HCT116 (cell line): ENCODE data around the gene FOXL2. TPM values are rescaled to one million over a fixed set of nuclear protein-coding genes. Genes with fewer than 3 reads are reported as not detected.

Source experiments
- ATAC-seq: fragments of 200-7000 bp; cut with Tn5 transposase; 2 replicates; pipeline ENCODE4 v1.9.1; 2020; ENCODE audit warnings: mild to moderate bottlenecking, moderate library complexity
- BruUV-seq: library from RNA; stranded (reverse); fragments of 400-500 nt; replicated peaks from 2 replicates; lab custom pipeline; 2021; lab: Mats Ljungman, UMichigan
- CTCF ChIA-PET: fragments of 300-600 bp; sonication (Branson Sonifier 250); formaldehyde crosslinking; loops from one replicate; lab custom pipeline; 2021; ENCODE audit warnings: antibody characterized with exemption; lab: Charles Lee
- POLR2A ChIA-PET: fragments of 300-600, 350-600 bp; sonication (Branson Sonifier 250); formaldehyde crosslinking; loops from one replicate; lab custom pipeline; 2021; ENCODE audit warnings: antibody characterized with exemption; lab: Charles Lee
- RAD21 ChIA-PET, 2 experiments: fragments of 300-600 bp; sonication (Branson Sonifier 250); formaldehyde crosslinking; loops; one replicate each; lab custom pipeline; 2023; ENCODE audit warnings: low total read pairs in 2 of 2; ENCODE audit not compliant: uncharacterized antibody in 2 of 2, unreplicated experiment in 2 of 2, low non-redundant PET in 1 of 2; lab: Charles Lee
- DNase-seq: peaks from one replicate; pipeline ENCODE4 v3.0.0-alpha.2; 2010; ENCODE audit warnings: low read depth, low spot score
- H2AFZ ChIP-seq: fragments of 200-600 bp; shearing (Covaris generic), sonication (generic); 2 replicates; pipeline ENCODE4 v1.6.1; 2017; ENCODE audit warnings: low read depth, mixed run types, mixed read lengths, antibody characterized with exemption, low read length; ENCODE audit not compliant: poor library complexity, severe bottlenecking
- H3K27ac ChIP-seq: 2 replicates; pipeline ENCODE4 v1.5.1; 2012; ENCODE audit warnings: low read depth, low read length
- H3K27me3 ChIP-seq: fragments of 200-600 bp; sonication (generic); 2 replicates; pipeline ENCODE4 v1.6.1; 2016; ENCODE audit warnings: mixed run types, low read length, mixed read lengths; ENCODE audit not compliant: insufficient read depth
- H3K36me3 ChIP-seq, 2 experiments: fragments of 200-500 bp in 1 of 2; fragments of 200-600 bp in 1 of 2; sonication (Bioruptor generic) in 1 of 2; sonication (generic) in 1 of 2; 2 replicates each; pipeline versions ENCODE4 v1.5.1 to v1.6.1; 2014 to 2016; ENCODE audit warnings: low read length in 2 of 2, inconsistent platforms in 1 of 2, mixed read lengths in 1 of 2, mixed run types in 1 of 2; ENCODE audit not compliant: insufficient read depth in 2 of 2, control insufficient read depth in 1 of 2
- H3K4me1 ChIP-seq, 2 experiments: fragments of 200-600 bp in 1 of 2; sonication (generic) in 1 of 2; 2 replicates each; pipeline versions ENCODE4 v1.5.1 to v1.6.1; 2012 to 2017; ENCODE audit warnings: low read length in 2 of 2, inconsistent platforms in 1 of 2, mild to moderate bottlenecking in 1 of 2, mixed read lengths in 1 of 2, mixed run types in 1 of 2, moderate library complexity in 1 of 2; ENCODE audit not compliant: insufficient read depth in 2 of 2, control insufficient read depth in 1 of 2
- H3K4me2 ChIP-seq: fragments of 200-600 bp; sonication (generic); 2 replicates; pipeline ENCODE4 v1.6.1; 2017; ENCODE audit warnings: mixed run types, low read length, mixed read lengths
- H3K4me3 ChIP-seq, 2 experiments: fragments of 200-600 bp in 1 of 2; sonication (generic) in 1 of 2; replicated peaks in 1 of 2; 2 replicates each; pipeline ENCODE4 v1.5.1; 2011 to 2016; ENCODE audit warnings: low read length in 2 of 2, control low read depth in 1 of 2, low read depth in 1 of 2, mild to moderate bottlenecking in 1 of 2, mixed read lengths in 1 of 2, mixed run types in 1 of 2
- H3K79me2 ChIP-seq: fragments of 200-600 bp; sonication (generic); 2 replicates; pipeline ENCODE4 v1.6.1; 2017; ENCODE audit warnings: mild to moderate bottlenecking, mixed run types, low read length, moderate library complexity, mixed read lengths; ENCODE audit not compliant: insufficient read depth
- H3K9ac ChIP-seq: fragments of 200-600 bp; sonication (generic); 2 replicates; pipeline ENCODE4 v1.6.1; 2016; ENCODE audit warnings: low read length, mixed read lengths
- H3K9me2 ChIP-seq: fragments of 200-600 bp; sonication (generic), shearing (Covaris generic); 2 replicates; pipeline ENCODE4 v1.6.1; 2017; ENCODE audit warnings: mixed run types, mild to moderate bottlenecking, moderate library complexity; ENCODE audit not compliant: insufficient read depth
- H3K9me3 ChIP-seq, 2 experiments: fragments of 200-500 bp in 1 of 2; fragments of 200-600 bp in 1 of 2; sonication (Bioruptor generic) in 1 of 2; sonication (generic) in 1 of 2; 2 replicates each; pipeline ENCODE4 v1.6.1; 2014 to 2017; ENCODE audit warnings: low read length in 2 of 2, mixed read lengths in 2 of 2, inconsistent platforms in 1 of 2, low read depth in 1 of 2, mild to moderate bottlenecking in 1 of 2, mixed run types in 1 of 2, moderate library complexity in 1 of 2; ENCODE audit not compliant: control insufficient read depth in 1 of 2, insufficient read depth in 1 of 2
- H4K20me1 ChIP-seq: fragments of 200-600 bp; sonication (generic), shearing (Covaris generic); 2 replicates; pipeline ENCODE4 v1.6.1; 2017; ENCODE audit warnings: mixed run types, mild to moderate bottlenecking, moderate library complexity; ENCODE audit not compliant: insufficient read depth
- CBX3 ChIP-seq: IDR thresholded peaks from 2 replicates; pipeline ENCODE4 v1.6.1; 2012; ENCODE audit warnings: low read depth
- EZH2phosphoT487 ChIP-seq: fragments of 200-600 bp; IDR thresholded peaks from 2 replicates; pipeline ENCODE4 v1.6.1; 2018; ENCODE audit warnings: antibody characterized with exemption, borderline replicate concordance
- POLR2A ChIP-seq: IDR thresholded peaks from 2 replicates; pipeline ENCODE4 v1.7.0; 2011; ENCODE audit warnings: borderline replicate concordance; ENCODE audit not compliant: insufficient read depth, insufficient read length; ENCODE audit errors: extremely low read depth
- POLR2AphosphoS5 ChIP-seq: IDR thresholded peaks from 2 replicates; pipeline ENCODE4 v1.6.1; 2011; ENCODE audit warnings: mild to moderate bottlenecking, low read depth, low read length, moderate library complexity
- SRF ChIP-seq: IDR thresholded peaks from 2 replicates; pipeline ENCODE4 v1.6.1; 2012; ENCODE audit warnings: low read depth
- ZNF274 ChIP-seq: fragments of 200-500 bp; sonication (Bioruptor generic); IDR thresholded peaks from 2 replicates; pipeline ENCODE4 v1.6.1; 2014; ENCODE audit warnings: mild to moderate bottlenecking, low read depth, low read length, inconsistent platforms
- intact Hi-C: fragments of 100-400 bp; cut with micrococcal nuclease; formaldehyde crosslinking; loops from 2 replicates; pipeline ENCODE4 v1.10.0; 2022
- total RNA-seq: library from RNA; stranded (reverse); gene quantifications from one replicate; pipeline ENCODE4 v1.2.1, GENCODE V29; 2021; ENCODE audit not compliant: unreplicated experiment
- TF ChIP-seq, protein P1 (sequence below): IDR thresholded peaks from 2 replicates; pipeline ENCODE4 v1.6.1; 2012; ENCODE audit warnings: low read depth
- TF ChIP-seq, protein P2 (sequence below): IDR thresholded peaks from 2 replicates; pipeline ENCODE4 v1.6.1; 2011; ENCODE audit warnings: mild to moderate bottlenecking, low read length, moderate library complexity; ENCODE audit not compliant: insufficient replicate concordance; ENCODE audit errors: extremely low read depth

FOXL2 gene
- total RNA-seq, 1 experiment from 2014 or later = not detected

DNA sequence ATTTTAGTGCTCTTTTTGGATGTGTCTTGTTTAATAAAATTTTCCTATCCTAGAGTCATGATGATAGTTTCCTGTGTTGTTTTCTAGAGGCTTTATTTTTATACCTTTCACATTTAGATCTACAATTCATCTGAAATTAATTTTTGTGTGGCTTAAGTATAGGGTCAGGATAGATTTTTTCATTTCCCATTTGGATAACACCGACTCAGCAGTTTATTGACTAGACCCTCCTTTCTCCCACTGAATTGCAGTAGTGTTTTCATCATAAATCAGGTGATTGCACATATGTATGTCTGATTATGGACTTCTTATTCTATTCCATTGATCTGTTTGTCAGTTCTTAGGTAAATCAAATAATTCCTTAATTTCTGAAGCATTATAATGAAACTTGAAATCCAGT is 48.8 kb upstream of the FOXL2 start:
- no peak overlapping the region for H3K27ac ChIP-seq
- H3K4me1 ChIP-seq = no peaks in the 10 kb centered on the region
- no peak overlapping the region for H3K4me3 ChIP-seq
- no peak overlapping the region for H3K9ac ChIP-seq
- POLR2A ChIA-PET = no interaction called here
- no peak overlapping the region for H2AFZ ChIP-seq
- BruUV-seq = no TSS peak
- H3K36me3 ChIP-seq = no peaks in the 10 kb centered on the region
- H3K9me2 ChIP-seq = no peaks in the 10 kb centered on the region
- no peaks in the 10 kb centered on the region for H3K9me3 ChIP-seq
- TF ChIP-seq SRF = no peak
- no peak for TF ChIP-seq POLR2A
- no peak for TF ChIP-seq EZH2phosphoT487
- no peak for TF ChIP-seq ZNF274
- TF ChIP-seq, protein P1, sequence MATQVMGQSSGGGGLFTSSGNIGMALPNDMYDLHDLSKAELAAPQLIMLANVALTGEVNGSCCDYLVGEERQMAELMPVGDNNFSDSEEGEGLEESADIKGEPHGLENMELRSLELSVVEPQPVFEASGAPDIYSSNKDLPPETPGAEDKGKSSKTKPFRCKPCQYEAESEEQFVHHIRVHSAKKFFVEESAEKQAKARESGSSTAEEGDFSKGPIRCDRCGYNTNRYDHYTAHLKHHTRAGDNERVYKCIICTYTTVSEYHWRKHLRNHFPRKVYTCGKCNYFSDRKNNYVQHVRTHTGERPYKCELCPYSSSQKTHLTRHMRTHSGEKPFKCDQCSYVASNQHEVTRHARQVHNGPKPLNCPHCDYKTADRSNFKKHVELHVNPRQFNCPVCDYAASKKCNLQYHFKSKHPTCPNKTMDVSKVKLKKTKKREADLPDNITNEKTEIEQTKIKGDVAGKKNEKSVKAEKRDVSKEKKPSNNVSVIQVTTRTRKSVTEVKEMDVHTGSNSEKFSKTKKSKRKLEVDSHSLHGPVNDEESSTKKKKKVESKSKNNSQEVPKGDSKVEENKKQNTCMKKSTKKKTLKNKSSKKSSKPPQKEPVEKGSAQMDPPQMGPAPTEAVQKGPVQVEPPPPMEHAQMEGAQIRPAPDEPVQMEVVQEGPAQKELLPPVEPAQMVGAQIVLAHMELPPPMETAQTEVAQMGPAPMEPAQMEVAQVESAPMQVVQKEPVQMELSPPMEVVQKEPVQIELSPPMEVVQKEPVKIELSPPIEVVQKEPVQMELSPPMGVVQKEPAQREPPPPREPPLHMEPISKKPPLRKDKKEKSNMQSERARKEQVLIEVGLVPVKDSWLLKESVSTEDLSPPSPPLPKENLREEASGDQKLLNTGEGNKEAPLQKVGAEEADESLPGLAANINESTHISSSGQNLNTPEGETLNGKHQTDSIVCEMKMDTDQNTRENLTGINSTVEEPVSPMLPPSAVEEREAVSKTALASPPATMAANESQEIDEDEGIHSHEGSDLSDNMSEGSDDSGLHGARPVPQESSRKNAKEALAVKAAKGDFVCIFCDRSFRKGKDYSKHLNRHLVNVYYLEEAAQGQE = no peak
- TF ChIP-seq, protein P2, sequence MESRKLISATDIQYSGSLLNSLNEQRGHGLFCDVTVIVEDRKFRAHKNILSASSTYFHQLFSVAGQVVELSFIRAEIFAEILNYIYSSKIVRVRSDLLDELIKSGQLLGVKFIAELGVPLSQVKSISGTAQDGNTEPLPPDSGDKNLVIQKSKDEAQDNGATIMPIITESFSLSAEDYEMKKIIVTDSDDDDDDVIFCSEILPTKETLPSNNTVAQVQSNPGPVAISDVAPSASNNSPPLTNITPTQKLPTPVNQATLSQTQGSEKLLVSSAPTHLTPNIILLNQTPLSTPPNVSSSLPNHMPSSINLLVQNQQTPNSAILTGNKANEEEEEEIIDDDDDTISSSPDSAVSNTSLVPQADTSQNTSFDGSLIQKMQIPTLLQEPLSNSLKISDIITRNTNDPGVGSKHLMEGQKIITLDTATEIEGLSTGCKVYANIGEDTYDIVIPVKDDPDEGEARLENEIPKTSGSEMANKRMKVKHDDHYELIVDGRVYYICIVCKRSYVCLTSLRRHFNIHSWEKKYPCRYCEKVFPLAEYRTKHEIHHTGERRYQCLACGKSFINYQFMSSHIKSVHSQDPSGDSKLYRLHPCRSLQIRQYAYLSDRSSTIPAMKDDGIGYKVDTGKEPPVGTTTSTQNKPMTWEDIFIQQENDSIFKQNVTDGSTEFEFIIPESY = no peak
- no peak for TF ChIP-seq POLR2AphosphoS5
- TF ChIP-seq CBX3 = no peak
- ATAC-seq = no peak
- H3K79me2 ChIP-seq = no peaks in the 10 kb centered on the region
- no peak for DNase-seq
- RAD21 ChIA-PET = no interaction called here
- H3K4me2 ChIP-seq = no peak overlapping the region
- no peaks in the 10 kb centered on the region for H4K20me1 ChIP-seq
- CTCF ChIA-PET = no interaction called here
- intact Hi-C loops = no loop called here
- no peaks in the 10 kb centered on the region for H3K27me3 ChIP-seq
